SHP77 treated with DMSO at 0.1 percent for 48 hours (cell line): Measurements from ENCODE around the gene SLC26A4.

Experiments used
- DNase-seq: peaks from one replicate; lab custom pipeline; 2025; lab: John Stamatoyannopoulos, UW

Gene SLC26A4

DNA sequence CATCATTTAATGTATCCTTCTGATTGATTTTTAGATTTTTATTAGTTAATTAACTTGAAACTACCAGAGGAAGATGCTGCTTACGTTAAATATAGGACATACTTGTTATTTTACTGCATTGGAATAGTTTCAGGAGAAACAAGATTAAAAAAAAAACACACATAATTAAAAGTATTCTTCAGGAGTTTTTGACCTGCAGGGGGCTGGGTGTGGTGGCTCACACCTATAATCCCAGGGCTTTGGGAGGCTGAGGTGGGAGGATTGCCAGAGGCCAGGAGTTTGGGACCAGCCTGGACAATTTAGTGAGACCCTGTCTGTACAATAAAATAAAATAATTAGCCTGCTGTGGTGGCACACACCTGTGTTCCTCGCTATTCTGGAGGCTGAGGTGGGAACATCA, 94.0 kb downstream of the SLC26A4 start:
- no peak for DNase-seq

DNA sequence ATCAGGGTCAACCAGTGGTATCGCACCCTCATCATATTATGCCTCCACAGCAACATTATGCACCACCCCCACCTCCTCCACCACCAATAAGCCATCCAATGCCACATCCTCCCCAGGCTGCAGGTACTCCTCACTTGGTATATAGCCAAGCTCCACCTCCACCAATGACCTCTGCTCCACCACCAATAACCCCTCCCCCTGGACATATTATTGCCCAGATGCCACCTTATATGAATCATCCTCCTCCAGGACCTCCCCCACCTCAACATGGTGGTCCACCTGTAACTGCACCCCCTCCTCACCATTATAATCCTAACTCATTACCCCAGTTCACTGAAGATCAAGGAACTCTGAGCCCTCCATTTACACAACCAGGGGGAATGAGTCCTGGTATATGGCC, 98.0 kb downstream of the SLC26A4 start:
- DNase-seq: no peak

- no peak for DNase-seq
Observed at GRCh38 chr7:107767391-107767790, 106.8 kb downstream of the SLC26A4 start.
